GM06990 (cell line): ENCODE data around the gene GRAMD4.

Experiments
- DNase-seq: peaks from one replicate; pipeline ENCODE4 v3.0.0-alpha.2; 2011; ENCODE audit not compliant: insufficient read length; ENCODE audit errors: extremely low read depth
- H3K27me3 ChIP-seq: replicated peaks from 2 replicates; pipeline ENCODE4 v1.6.0; 2011; ENCODE audit warnings: low read length; ENCODE audit not compliant: control insufficient read depth, insufficient read depth
- H3K36me3 ChIP-seq: 2 replicates; pipeline ENCODE4 v1.5.1; 2011; ENCODE audit warnings: low read length; ENCODE audit not compliant: control insufficient read depth, insufficient read depth
- H3K4me3 ChIP-seq: replicated peaks from 2 replicates; pipeline ENCODE4 v1.5.1; 2011; ENCODE audit warnings: low read depth, mild to moderate bottlenecking, control low read depth, low read length
- CTCF ChIP-seq: IDR thresholded peaks from 2 replicates; pipeline ENCODE4 v1.5.1; 2011; ENCODE audit warnings: low read length, control low read depth, mild to moderate bottlenecking, inconsistent platforms; ENCODE audit not compliant: insufficient read depth, poor library complexity, severe bottlenecking

Gene GRAMD4

GRCh38 chr22:46654927-46655595 is 34.9 kb downstream of the GRAMD4 start:
- H3K4me3 ChIP-seq: no peak overlapping the region
- TF ChIP-seq CTCF: no peak

GRCh38 chr22:46655861-46656608 is 35.8 kb downstream of the GRAMD4 start:
- Histone ChIP-seq H3K4me3 (no peak overlapping the region), H3K36me3 (no peaks in the 10 kb centered on the region), H3K27me3 (no peaks in the 10 kb centered on the region)
- TF ChIP-seq CTCF: no peak
- DNase-seq: no peak

More at GRCh38 chr22:46654927-46655595, 34.9 kb downstream of the GRAMD4 start:
- H3K27me3 ChIP-seq: no peaks in the 10 kb centered on the region
- H3K36me3 ChIP-seq: no peaks in the 10 kb centered on the region
- DNase-seq: no peak

GRCh38 chr22:46656856-46657654 is 36.9 kb downstream of the GRAMD4 start:
- TF ChIP-seq CTCF: no peak
- no peaks in the 10 kb centered on the region for H3K27me3 ChIP-seq

GRCh38 chr22:46657655-46657953 is 37.4 kb downstream of the GRAMD4 start:
- TF ChIP-seq CTCF: no peak
- no peak for DNase-seq
- Histone ChIP-seq H3K27me3 (no peaks in the 10 kb centered on the region), H3K36me3 (no peaks in the 10 kb centered on the region), H3K4me3 (no peak overlapping the region)

More at GRCh38 chr22:46656856-46657654, 36.9 kb downstream of the GRAMD4 start:
- Histone ChIP-seq H3K4me3 (no peak overlapping the region), H3K36me3 (no peaks in the 10 kb centered on the region)
- no peak for DNase-seq

- no peak for TF ChIP-seq CTCF
- DNase-seq: no peak
- no peaks in the 10 kb centered on the region; the same call in 1 of the 2 replicates for H3K36me3 ChIP-seq
These were observed 38.1 kb downstream of the GRAMD4 start for GRCh38 chr22:46657996-46658947.

More at GRCh38 chr22:46657996-46658947, 38.1 kb downstream of the GRAMD4 start:
- Histone ChIP-seq H3K27me3 (no peaks in the 10 kb centered on the region), H3K4me3 (no peak overlapping the region)
